Dedifferentiated amniotic fluid mesenchymal stem cell (primary cell): Measurements from ENCODE around the gene TUSC2.

Experiments
- DNase-seq: peaks from one replicate; pipeline ENCODE4 v3.0.0-alpha.2; 2016; ENCODE audit errors: extremely low spot score

TUSC2 gene

DNA sequence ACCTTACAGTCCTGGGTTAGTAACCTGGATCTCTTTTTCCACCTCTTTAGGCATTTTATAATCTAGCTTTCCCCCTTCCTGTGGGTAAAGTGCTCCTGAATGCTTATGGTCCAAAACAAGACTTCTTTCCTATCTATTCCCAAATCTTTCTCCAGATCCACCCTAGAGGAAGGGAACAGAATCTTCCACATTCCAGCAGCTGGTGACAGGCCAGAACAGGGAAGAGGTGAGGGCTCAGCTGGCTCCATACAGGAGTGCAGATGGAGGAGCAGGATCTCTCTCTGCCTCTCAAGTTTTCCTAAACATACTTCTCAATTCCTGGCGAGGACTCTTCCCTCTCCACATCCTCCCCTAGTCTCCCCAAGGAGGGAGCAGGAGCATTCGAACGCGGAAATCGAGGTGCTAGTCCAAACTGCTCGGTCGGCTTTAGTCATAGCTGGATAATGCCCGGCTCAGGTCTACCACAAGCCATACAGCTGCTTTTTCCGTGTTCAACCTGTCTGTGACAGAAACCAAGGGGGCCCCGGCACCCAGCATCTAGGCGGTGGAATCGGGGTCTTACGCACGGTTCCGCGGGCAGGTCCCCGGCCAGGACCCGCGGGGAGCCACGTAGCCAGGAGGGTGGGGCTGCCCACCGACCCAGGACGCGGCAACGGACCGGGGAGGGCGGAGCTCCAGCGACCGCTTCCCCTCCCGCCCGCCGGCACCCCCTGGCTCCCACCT, 8.6 kb upstream of the TUSC2 start:
- no peak for DNase-seq

DNA sequence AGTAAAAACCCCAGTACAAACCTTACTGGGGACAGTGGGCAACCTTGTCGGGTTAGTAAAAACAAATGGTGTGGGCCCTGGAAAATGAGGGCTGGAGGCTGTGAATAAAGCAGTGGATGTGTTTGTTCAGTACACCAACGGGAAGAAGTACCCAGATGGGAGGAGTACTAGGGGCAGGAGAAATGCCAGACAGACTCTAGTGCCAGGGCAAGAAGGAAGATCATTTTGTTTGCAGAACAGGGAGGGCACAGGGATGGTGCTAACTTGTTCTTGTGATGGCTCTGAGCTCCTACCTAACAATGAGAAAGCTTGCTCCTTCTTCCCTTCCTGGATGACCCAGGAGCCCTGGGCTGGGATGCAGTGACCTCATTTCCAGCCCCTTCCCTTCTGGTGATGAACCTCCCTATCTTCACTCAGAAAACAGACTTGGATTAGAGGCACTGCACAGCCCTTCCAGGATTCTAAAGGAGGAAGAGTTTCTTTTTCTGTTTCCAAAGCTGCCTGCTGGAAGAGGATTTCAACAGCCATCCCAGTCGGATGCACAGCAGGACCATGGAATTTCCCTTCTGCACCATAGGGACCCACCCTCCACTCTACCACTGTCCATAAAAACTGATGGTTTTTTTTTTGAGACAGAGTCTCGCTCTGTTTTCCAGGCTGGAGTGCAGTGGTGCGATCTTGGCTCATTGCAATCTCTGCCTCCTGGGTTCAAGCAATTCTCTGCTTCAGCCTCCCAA, 6.5 kb upstream of the TUSC2 start:
- DNase-seq = no peak

DNA sequence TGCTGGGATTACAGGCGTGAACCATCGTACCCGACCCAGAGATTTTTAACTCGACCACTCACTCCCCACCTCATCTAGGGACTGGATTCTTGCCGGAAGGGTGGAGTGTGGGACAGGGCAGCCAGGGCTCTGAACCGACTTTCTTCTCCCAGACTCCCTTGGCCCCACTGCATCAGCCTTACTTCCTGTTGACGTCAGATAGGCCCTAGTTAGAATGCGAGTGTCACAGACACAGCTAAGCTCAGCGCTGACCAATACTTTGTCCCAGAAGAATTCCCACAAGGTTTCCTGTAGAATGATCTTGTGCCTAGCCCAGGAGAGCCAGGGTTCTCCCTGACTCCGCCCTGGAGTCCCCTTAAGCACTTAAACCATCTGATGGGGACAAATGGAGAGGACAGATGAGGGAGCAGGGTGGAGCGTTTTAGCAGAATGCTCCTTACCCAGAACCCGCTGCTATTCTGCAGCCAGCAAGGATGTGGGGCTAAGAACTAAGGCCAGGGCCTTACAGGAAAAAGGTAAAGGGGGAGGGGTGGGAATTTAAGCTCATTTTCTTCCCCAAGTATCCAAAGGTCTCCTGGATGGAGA, 5.8 kb upstream of the TUSC2 start:
- no peak for DNase-seq

DNA sequence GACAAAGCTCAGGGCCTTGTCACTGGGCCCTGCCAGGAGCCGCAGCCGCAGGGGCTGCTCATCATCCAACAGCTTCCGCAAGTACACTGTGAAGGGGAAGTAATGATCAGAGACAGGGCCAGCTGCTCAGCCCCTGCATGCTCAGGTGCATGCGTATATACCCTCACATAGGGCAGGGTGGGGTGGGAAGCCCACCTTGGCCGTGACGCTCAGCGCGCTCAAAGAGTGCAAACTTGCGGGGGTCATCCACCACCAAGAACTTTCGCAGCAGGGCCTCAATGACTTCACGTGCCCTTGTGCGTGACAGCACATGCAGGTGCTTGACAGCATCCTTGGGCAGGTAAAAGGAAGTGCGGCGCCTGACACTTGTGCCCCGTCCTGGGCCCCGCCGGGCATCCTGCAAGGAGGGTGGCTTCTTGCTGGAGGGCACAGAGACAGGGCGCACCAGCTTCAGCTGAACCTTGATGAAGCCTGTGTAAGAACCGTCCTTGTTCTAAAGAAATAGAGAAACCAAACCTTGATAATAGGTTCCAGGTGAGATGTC, 3.4 kb upstream of the TUSC2 start:
- DNase-seq = no peak

GRCh38 chr3:50330330-50330729, 2.3 kb upstream of the TUSC2 start:
- no peak for DNase-seq

DNA sequence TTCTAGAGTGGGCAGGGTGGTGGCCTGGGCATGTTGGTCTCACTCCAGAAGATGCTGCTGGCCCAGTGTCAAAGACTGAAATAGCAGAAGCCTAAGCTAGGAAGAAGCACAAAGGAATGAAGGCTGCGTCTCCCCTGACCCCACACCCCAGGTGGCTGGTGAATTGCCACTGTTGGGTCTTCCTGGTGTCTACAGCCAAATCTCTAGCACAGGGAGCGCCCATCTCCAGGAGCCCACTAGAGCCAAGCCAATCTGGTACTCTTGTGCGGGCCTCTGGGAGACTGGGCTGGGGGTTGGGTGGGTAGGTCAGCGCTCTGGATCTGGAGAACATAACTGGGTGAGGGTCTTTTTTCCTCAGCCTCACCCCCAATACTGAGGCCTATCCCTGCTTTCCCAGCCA, 894 bp downstream of the TUSC2 start:
- DNase-seq = no peak

DNA sequence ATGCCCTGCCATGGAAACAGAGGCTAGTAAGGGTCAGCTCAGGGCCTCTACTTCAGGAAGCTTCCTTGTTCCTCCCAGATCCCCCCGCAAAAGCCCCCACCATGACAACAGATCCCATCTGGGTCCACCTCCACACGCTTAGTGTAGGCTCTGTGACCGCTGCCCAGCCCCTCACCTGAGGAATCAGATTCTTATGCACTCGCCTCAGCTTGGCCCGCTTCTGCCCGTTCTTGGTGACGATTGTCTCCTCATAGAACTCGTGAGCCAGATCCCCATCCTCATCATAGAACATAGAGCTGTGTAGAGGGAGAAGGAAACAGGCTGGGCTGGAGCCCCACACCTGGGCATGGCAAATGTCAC, 1.9 kb downstream of the TUSC2 start:
- DNase-seq = no peak

- no peak for DNase-seq
Measured at GRCh38 chr3:50325497-50326181, 2.4 kb downstream of the TUSC2 start.

DNA sequence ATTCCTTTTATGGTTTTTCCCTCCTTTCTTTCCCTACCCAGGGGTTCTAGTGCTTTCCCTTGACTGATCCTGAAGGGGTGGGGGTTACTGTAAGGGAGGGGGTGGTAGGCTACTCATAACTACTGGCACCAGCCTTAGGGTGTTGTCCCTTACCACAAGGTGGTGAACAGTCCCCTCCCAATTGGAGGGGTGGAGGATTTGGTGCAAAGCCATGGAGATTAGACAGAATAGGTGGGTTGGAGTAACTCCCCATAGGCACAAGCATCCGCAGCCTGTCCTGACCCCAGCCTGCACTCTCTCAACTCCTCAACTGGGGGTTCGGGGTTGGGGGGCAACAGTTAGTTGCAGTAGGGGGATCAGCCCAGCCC, 2.9 kb downstream of the TUSC2 start:
- no peak for DNase-seq

DNA sequence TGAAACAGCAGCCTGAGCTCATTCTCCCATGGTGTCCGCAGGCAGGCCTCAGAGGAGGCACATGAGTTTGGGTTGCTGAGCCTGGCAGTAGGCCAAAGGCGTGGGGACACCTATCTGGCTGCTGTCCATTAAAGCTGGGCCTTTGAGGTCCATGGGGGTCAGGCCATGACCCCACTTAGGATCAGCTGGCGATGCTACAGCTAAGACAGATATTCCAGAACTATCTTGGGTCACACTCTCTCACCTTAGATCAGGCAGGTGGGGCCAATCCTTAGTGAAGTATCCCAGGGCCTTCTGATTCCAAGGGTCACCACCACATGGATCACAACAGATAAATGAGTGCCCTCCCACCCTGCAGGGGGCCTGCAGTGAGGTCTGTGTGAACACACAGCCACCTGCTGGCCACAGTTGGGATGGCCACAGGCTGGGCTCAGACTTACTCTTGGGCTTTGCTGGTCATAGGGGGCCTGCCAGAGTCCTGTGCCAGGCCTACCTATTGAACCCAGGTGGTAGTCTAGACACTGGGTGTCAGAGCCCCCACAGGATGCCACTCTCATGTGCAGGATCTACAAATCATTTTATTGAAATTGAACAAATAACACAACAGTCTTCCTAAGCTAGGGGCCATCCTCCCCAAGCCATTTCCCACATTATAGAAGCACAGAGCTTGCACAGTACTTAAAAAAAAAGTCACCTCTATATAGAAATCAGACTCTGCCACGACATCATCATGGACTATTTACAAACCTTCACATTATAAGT, 3.5 kb downstream of the TUSC2 start:
- peak; percentile 25 for DNase-seq

- no peak for DNase-seq
Measured at GRCh38 chr3:50323614-50324199, 4.3 kb downstream of the TUSC2 start.

GRCh38 chr3:50323092-50323600, 4.9 kb downstream of the TUSC2 start:
- no peak for DNase-seq

GRCh38 chr3:50322386-50323091, 5.5 kb downstream of the TUSC2 start, which contains the start of gene HYAL2:
Gene HYAL2 (minus strand): TSS chr3:50322745. CDS start chr3:50320489, 2,256 bp downstream.
- no peak for DNase-seq

- DNase-seq = no peak
Measured at GRCh38 chr3:50322115-50322385, 6.0 kb downstream of the TUSC2 start.

DNA sequence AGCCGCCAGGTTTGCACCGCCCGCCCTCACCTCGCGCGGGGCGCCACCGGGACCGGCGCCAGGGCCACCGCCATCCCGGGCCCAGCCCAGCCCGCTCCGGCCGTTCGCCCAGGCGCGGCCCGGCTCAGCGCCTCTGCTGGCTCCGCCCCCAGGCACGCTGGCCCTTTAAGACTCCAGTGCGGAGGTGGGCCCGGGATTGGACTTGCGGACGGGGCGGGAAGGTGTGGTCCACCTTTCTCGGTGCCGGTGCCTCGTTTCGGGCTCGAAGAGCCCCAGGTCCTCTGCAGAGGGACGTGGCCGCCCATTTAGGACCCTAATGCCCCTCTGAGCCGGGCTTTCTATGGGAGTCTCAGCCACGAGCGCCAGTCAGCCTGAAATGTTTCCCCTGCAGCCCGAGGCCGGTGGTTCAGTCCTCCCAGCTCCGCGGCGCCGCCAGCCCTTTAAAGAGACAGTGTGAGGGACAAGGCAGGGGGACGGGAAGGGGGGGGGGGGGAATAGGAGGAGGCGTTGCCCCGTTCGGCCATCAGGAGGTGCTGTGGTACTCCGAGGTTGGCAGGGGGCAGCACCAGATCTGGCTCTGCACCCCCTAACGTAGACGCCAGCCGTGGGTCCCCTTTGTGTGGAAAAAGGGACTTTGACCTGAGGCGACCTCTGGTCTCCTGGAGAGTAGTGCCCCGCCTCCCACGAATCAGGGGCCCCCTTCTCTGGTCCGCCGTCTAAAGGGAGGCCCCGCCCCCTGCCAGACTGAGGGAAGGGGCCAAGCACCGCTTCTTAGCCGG, 6.5 kb downstream of the TUSC2 start:
- peak; percentile 81 for DNase-seq

- peak; percentile 52 for DNase-seq
Measured at GRCh38 chr3:50320853-50321335, 7.1 kb downstream of the TUSC2 start.

DNA sequence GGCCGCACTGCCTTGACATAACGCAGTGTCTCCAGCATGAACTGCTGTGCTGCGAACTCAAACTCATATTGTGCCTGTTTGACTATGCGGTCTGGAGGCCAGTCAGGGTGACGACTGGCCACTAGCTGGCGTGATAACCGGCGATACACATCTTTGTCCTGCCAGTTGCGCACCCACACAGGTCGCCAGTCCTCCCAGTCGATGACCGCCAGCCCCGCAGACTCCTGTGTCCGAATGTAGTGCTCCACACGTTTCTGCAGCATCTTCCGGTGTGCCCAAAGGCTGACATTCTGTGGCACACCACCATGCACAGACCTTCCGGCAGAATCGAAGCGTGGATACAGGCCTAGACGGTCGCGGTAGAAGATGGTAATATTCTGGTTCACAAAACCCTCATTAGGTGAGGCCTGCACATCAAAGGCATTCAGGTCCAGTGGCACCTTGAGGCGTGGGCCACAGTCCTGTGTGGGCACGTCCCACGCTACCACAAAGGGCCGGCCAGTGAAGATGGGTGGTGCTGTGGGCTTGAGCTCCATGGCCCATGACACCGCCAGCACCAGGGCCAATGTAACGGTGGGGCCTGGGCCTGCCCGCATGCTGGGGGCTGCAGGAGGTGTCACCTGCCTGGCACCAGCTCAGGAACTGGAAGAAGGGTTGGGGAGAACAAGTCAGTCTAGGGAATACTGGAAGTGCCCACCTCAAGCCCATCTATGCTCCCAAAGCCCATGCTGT, 8.0 kb downstream of the TUSC2 start:
- no peak for DNase-seq

GRCh38 chr3:50319181-50319893, 8.7 kb downstream of the TUSC2 start:
- DNase-seq = no peak
